Measurements from ENCODE around the gene GNAZ.

DNA sequence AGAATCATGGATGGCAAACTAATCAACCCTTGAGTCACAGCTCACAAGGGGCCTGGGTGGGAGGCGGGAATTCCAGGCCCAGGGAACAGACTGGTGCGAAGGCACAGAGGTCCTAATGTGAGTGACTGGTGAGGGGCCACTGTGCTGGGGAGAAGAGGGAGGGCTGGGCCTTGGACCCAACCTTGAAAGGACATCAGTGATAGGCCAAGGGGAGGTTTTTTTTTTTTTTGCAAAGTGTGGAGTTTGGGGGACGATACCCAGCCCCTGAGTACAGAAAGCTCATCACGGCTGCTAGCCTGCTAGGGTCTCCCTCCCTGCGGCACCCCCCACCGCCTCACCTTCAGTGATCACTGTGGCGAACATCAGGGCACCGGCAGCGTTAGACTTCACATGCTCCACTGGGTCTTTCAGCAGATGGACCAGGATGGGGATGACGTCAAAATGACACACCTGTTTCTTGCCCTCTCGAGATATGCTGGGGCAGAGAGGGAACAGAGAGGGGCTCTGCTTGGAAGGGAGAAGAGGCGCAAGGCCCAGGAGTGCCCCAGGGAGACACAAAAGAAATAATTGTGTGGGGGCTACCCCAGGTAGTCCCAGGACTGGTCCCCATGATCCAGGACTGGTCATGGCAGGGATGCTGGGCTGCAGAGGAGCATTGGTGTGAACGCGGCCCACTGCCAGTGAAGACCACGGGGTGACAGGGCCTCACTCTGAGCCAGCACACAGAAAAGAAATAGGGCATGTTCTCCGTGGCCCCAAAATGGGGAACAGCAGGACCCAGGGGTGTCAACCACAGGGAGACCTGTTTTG lies 8.6 kb upstream of the GNAZ start:
- TF ChIP-seq, protein P1, sequence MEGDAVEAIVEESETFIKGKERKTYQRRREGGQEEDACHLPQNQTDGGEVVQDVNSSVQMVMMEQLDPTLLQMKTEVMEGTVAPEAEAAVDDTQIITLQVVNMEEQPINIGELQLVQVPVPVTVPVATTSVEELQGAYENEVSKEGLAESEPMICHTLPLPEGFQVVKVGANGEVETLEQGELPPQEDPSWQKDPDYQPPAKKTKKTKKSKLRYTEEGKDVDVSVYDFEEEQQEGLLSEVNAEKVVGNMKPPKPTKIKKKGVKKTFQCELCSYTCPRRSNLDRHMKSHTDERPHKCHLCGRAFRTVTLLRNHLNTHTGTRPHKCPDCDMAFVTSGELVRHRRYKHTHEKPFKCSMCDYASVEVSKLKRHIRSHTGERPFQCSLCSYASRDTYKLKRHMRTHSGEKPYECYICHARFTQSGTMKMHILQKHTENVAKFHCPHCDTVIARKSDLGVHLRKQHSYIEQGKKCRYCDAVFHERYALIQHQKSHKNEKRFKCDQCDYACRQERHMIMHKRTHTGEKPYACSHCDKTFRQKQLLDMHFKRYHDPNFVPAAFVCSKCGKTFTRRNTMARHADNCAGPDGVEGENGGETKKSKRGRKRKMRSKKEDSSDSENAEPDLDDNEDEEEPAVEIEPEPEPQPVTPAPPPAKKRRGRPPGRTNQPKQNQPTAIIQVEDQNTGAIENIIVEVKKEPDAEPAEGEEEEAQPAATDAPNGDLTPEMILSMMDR (IDR thresholded peaks at IDR 0.05), result no peak
- TF ChIP-seq ZFX (IDR thresholded peaks at IDR 0.05; ENCODE audit: borderline replicate concordance), result no peak
